NCI-H128 (cell line): ENCODE results near the gene FAM161A.

Experiments used
- DNase-seq: peaks from one replicate; lab custom pipeline; 2025; ENCODE audit not compliant: unreplicated experiment; lab: John Stamatoyannopoulos, UW

The FAM161A gene

DNA sequence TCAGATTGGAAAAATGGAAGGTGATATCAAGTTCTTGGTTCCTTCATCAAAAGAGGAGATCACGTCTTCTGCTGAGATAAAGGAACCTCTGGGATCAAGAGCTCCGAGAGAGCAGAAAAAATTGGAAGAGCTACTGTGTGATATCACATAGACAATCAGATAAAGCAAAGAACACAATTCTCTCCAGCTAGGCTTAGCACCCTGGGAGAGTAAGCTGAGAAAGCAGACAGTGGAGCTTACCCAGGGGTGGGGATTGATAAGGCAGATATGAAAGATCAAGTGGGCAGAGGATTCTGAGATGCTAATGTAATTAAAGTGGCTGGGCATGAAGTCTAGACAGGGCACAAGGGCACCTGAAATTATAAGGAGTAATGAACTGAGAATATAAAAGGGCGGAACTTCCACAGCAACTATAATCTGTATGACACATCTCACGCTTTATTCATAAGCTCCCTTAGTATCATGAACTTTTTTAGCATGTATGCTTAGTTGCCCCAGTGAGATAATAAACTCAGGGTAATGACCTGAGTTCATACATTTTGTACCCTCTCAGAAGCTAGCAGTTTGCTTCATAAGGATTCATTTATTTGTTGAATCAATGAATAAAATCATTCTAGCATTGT lies 65.8 kb downstream of the FAM161A start:
- no peak for DNase-seq

DNA sequence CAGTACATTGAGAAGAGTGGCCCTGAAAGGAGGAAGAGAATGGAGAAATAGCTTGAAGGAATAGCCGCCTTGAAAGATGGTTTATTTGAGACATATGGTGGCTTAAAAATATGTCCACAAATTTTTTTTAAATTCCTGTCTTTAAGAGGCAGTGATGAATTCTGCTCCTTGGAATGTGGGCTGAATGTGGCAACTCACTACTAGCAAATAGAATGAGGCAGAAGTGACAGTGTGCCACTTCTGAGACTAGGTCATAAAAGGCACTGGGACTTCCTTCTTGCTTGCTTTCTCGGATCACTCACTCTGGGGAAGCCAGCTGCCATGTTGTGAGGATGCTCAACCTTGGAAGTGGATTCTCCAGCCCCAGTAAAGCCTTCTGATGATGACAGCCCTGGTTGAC lies 67.0 kb downstream of the FAM161A start:
- DNase-seq: no peak

- DNase-seq: no peak
Measured at GRCh38 chr2:61785583-61785982, 68.3 kb downstream of the FAM161A start.

GRCh38 chr2:61784643-61785042 lies 69.2 kb downstream of the FAM161A start:
- DNase-seq: no peak

DNA sequence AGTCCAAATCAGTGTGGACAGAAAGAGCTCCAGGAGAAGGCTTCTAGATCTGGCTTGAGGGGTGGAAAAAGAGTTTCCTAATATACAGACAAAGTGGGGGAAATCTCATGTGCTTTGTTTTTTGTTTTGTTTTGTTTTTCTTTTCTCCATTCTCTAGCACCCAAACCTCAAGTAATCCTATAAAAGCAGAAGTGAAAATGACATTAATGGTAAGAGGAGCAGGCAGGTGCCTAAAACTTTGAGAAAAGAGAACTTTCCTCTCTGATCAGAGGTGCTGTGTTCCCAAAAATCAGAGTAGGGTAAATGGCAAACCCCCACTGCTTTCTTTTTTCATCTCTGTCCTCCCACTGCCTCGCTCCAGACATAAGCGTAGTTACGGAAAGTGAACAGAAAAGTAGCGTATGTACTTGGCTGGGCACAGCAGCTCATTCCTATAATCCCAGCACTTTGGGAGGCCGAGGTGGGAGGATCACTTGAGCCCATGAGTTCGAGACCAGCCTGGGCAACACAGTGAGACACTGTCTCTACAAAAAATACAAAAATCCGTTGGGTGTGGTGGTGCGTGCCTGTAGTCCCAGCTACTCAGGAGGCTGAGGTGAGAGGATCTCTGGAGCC lies 77.8 kb downstream of the FAM161A start:
- no peak for DNase-seq
